Activated T-cell treated with anti-CD3 and anti-CD28 coated beads for 24 hours (primary cell): Measurements from ENCODE around the gene TM9SF4.
A peak's percentile ranks its signal among the peaks of the same experiment; 100 is the strongest.

ENCODE experiments used
- DNase-seq: peaks from one replicate; pipeline ENCODE4 v3.0.0-alpha.2; 2020; ENCODE audit warnings: low read depth

TM9SF4 gene

GRCh38 chr20:32205843-32206759 is 96.6 kb downstream of the TM9SF4 start:
- no peak for DNase-seq

- DNase-seq, result no peak
These were observed 97.5 kb downstream of the TM9SF4 start for GRCh38 chr20:32206760-32207625.

- DNase-seq, result peak; percentile 89
These were observed 98.3 kb downstream of the TM9SF4 start, which contains the start of the genes PLAGL2 and POFUT1 for GRCh38 chr20:32207626-32208498. PLAGL2 (minus strand) TSS chr20:32207743; CDS start chr20:32202178, 5,565 bp downstream. POFUT1 (plus strand) TSS chr20:32207880; CDS start chr20:32207942, 62 bp downstream.

GRCh38 chr20:32208499-32209154 is 99.1 kb downstream of the TM9SF4 start:
- DNase-seq, result no peak

- no peak for DNase-seq
These were observed 100.5 kb downstream of the TM9SF4 start for GRCh38 chr20:32209850-32210605.

- DNase-seq, result no peak
These were observed 104.4 kb downstream of the TM9SF4 start for GRCh38 chr20:32213870-32214269.

GRCh38 chr20:32215147-32215546 is 105.6 kb downstream of the TM9SF4 start:
- no peak for DNase-seq

GRCh38 chr20:32215729-32216128 is 106.2 kb downstream of the TM9SF4 start:
- no peak for DNase-seq

GRCh38 chr20:32216179-32217142 is 106.9 kb downstream of the TM9SF4 start:
- DNase-seq, result no peak
